T47D (cell line): Measurements from ENCODE around the gene OR2AJ1.

Experiments
- DNase-seq, 2 experiments: peaks; one replicate each; pipeline versions ENCODE4 v3.0.0 to v3.0.0-alpha.2; 2011 to 2012; ENCODE audit warnings: low read depth in 1 of 2, low spot score in 1 of 2
- JUND ChIP-seq: IDR thresholded peaks from 2 replicates; pipeline ENCODE4 v1.6.1; 2012; ENCODE audit warnings: low read depth
- in situ Hi-C: cut with HindIII; loops from 2 replicates; pipeline ENCODE4 v1.10.0; 2016; ENCODE audit warnings: low sequenced_read_pairs, low pct_unique_long_range_greater_than_20kb

Gene OR2AJ1, protein sequence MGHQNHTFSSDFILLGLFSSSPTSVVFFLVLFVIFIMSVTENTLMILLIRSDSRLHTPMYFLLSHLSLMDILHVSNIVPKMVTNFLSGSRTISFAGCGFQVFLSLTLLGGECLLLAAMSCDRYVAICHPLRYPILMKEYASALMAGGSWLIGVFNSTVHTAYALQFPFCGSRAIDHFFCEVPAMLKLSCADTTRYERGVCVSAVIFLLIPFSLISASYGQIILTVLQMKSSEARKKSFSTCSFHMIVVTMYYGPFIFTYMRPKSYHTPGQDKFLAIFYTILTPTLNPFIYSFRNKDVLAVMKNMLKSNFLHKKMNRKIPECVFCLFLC

DNA sequence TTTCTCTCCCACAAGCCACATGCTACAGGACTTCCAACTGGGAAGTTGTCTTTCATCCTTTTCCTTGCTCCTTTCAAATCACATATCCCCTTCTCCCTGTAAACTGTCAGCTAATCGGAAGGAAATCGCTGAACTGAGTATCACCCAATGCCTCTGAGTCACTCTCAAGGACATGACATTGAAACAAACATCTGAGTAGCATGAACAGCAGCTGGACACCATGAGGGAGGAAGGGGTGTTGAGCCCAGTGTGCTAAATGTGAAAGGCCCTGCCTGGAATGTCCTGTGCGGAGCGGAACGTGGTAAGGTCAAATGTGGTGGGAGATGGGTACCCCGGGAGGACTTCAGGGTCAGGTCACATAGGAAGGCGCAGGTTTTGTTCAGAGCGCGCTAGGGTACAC lies at the start of gene OR2AJ1:
OR2AJ1 (plus strand) TSS at position 22 of the 400 bp plus-strand sequence. CDS start 8,880 bp downstream, outside the sequence.
- in situ Hi-C loops, result no loop called here

DNA sequence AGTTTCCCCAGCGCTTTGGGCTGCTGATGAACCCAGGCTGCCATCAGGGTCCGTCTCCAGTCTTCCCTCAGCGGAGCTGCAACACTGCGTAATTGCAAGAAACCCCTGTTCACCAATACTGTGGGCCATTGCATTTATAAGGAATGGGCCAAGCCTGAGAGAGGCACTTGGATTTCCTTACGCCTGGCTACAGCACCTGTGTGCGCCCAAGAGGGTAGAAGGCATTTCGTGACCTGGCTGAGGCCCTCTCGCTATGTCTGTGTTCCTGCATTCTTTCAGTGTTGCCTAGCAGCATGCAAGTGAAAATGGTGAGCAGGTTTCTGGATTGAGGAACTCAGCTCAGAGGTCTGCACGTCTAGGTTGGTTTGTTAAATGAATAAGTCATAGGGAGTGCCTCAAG lies 41.3 kb upstream of the OR2AJ1 start:
- TF ChIP-seq JUND, result no peak
- in situ Hi-C loops, result no loop called here

More for the DNA sequence above, at the start of gene OR2AJ1:
- no peak for DNase-seq
- no peak for TF ChIP-seq JUND

DNA sequence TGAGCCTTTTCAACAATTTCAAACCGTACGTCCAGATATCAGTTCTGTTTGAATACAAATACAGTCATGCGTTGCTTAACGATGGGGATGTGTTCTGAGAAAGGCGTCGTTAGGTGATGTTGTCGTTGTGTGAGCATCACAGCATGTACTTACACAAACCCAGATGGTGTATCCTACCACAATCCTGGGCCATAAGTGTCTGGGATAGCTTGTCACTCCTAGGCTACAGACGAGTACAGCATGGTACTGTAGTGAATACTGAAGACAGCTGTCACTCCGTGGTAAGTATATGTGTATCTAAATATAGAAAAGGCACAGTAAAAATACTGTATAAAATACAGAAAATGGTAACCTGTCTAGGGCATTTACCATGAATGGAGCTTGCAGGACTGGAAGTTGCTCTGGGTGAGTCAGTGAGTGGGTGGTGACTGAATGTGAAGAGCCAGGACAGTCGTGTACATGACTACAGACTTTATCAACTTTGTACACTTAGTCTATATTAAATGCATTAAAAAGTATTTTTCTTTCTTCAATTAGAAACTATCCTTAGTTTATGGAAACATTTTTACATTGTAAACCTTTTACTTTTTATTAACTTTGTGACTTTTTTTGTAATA lies 39.8 kb upstream of the OR2AJ1 start:
- no peak for TF ChIP-seq JUND
- DNase-seq, result no peak
- in situ Hi-C loops, result no loop called here

More for the DNA sequence above, 41.3 kb upstream of the OR2AJ1 start:
- DNase-seq, result peak in 1 of 2 experiments; percentile 24

DNA sequence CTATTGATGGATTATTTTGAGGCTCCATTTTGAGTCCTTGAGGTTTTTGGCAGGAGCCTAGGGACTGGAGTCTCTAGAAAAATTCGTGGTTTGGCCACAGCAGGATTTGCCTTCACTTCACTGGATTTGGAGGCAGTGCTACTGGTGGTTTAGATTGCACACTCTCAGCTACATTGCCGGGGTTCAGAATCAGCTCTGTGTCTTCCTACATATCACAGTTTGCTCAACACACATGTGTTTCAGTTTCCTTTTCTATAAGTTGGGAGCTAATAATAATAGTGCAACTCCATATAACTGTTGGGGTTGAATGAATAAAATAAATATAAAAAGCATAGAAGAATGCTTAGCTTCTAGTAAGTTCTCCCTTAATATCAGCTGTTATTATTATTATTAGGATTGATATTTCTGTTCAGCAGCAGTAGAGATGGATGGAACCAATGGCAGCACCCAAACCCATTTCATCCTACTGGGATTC lies 29.5 kb upstream of the OR2AJ1 start, which contains the start of gene OR2W3:
OR2W3 (plus strand) TSS at position 425 of the 475 bp plus-strand sequence; CDS start at position 425, 0 bp downstream.
- in situ Hi-C loops, result no loop called here
- no peak for DNase-seq

DNA sequence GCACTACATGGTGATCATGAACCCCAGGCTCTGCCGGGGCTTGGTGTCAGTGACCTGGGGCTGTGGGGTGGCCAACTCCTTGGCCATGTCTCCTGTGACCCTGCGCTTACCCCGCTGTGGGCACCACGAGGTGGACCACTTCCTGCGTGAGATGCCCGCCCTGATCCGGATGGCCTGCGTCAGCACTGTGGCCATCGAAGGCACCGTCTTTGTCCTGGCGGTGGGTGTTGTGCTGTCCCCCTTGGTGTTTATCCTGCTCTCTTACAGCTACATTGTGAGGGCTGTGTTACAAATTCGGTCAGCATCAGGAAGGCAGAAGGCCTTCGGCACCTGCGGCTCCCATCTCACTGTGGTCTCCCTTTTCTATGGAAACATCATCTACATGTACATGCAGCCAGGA lies 28.7 kb upstream of the OR2AJ1 start:
- no peak for DNase-seq
- in situ Hi-C loops, result no loop called here
- TF ChIP-seq JUND, result no peak

More for the DNA sequence above, 29.5 kb upstream of the OR2AJ1 start, which contains the start of gene OR2W3:
- TF ChIP-seq JUND, result no peak

DNA sequence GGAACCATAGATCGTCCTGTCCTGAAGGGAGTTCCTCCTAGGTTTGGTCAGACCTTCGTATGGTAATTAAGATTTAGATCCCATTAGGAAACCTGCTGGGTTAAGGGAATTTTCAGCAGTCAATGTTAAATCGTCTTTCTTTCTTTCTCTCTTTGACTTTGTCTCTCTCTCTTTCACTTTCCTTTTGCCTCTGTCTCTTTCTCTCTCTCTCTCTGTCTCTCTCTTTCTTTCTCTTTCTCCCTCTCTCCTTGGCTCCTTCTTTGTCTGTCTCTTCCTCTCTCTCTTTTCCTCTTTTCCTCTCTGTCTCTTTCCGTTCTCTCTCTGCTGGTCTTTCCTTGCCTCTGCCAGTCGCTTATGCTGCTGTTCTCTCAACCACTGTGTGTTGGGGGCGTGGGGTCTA lies 20.6 kb upstream of the OR2AJ1 start:
- no peak for TF ChIP-seq JUND
- in situ Hi-C loops, result no loop called here
- DNase-seq, result no peak

DNA sequence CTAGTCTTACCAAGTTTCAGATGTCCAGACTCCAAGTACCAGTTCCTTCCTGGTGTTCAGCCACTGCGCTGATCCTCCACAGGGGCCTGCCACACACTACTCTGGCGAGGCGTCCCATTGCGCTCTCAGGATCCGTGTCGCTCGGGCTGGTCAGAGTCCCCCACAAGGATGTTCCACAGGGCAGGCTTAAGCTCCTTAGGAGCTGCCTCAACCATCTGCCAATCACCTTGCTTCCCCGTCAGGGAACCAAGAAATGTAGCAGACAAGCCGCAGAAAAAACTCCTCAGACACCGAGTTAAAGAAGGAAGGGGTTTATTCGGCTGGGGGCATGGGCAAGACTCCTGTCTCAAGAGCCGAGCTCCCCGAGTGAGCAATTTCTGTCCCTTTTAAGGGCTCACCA lies 19.5 kb upstream of the OR2AJ1 start:
- DNase-seq, result no peak
- in situ Hi-C loops, result no loop called here
- no peak for TF ChIP-seq JUND

DNA sequence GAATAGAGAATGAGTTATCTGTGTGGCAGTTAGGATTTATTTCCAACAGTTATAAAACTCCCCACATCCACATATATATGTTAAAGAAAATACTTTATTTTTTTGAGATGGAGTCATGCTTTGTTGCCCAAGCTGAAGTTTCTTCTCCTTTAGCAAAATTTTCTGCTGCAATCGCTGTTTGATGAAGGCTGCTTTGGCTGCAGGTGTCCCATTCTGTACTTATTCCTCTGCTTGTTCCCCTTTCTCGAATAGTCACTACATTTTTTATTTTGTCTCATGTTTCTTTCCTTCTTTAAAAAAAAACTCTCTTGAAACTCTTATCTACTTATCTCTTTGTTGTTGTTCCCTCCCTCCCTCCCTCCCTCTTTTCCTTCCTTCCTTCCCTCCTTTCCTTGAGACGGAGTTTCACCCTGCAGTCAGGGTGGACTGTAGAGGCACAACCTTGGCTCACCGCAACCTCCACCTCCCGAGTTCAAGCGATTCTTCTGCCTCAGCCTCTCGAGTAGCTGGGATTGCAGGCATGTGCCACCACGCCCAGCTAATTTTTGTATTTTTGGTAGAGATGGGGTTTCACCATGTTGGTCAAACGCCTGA lies 18.7 kb upstream of the OR2AJ1 start:
- TF ChIP-seq JUND, result no peak
- in situ Hi-C loops, result no loop called here
- DNase-seq, result no peak

DNA sequence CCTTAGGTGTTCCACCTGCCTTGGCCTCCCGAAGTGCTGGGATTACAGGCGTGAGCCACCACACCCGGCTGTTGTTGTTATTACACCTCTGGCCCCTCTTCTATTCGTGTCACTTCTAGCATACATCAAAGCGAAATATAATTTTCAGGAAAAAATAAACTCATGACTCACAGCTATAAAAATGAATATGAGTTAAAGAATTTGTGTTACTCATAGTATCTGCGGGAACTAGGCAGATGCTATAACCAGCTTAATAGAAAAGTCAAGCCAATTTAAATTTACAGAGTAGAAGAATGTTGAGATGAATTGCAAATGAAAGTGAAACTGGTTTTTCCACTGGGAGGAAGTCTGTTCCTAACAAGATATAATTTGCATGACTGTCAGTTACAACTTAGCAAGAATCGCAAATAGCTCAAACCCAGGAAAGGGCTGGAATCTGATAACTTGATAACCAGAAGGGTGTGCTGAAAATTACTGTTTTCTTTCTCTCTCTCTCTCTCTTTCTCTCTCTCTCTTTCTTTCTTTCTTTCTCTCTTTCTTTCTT lies 18.1 kb upstream of the OR2AJ1 start:
- in situ Hi-C loops, result no loop called here
- no peak for TF ChIP-seq JUND
- peak; percentile 30 to 43 for DNase-seq

DNA sequence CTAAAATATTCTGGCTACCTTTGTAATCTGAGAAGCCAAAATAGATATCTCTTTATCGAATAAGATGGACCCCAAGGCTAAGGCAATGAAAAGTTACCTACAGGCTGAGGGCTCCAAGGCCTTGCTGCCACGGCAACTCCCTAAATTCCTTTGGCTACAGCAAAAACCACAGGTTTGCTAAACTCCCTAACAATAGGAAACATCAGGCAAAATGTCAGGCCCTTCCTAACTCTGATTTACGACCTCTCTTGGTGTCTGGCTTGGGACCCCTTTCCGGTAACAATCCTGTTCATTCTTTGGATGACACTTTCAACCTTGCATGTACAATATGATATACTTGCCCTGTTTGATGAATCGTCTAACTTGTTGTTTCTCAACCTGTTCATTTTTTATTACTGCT lies 15.9 kb upstream of the OR2AJ1 start:
- no peak for TF ChIP-seq JUND
- in situ Hi-C loops, result no loop called here
- DNase-seq, result no peak

DNA sequence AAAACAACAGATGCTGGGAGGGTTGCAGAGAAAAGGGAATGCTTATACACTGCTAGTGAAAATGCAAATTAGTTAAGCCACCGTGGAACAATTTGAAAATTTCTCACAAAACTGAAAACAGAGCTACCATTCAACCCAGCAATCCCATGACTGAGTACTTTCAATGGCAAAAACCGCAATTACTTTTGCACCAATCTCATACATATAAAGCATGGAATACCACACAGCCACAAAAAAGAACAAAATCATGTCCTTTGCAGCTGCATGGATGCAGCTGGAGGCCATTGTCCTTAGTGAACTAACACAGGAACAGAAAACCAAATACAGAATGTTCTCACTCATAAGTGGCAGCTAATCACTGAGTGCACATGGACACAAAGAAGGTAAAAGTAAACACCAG lies 10.9 kb upstream of the OR2AJ1 start:
- in situ Hi-C loops, result no loop called here
- DNase-seq, result no peak
- TF ChIP-seq JUND, result no peak

DNA sequence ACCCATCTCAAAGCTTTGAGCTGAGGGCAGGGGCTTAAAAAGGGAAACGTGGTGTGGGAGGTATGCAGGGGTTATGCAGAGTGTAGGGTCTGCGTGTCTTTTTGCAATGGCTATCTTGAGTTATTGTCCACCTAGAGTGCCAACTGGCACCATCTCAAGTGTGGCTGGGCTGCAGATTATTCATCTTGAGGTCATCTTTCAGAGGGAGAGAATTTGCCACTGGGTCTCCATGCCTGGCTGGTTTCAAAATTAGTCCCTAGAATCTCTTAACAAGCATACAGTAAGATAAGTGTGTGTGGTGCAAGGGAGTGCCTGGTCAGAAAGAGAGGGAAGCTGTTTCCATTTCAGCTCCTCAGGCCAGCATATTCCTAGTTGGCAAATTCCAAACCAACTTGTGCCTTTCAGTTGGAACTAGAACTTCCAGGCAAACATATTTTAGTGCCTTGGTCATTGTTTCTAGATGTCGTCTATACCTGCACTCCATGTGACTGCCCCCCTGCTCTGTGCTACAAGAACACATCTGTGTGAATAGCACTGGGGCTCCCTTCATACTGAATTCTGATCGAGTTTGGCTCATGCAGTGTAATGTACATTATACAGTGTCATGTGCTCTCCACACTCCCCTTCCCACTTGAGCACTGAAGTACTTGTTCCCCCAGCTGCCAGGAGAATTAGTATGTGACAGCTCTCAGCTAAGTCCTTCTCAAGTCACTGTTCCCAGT lies 9.6 kb upstream of the OR2AJ1 start:
- in situ Hi-C loops, result no loop called here
- no peak for TF ChIP-seq JUND
- DNase-seq, result no peak

DNA sequence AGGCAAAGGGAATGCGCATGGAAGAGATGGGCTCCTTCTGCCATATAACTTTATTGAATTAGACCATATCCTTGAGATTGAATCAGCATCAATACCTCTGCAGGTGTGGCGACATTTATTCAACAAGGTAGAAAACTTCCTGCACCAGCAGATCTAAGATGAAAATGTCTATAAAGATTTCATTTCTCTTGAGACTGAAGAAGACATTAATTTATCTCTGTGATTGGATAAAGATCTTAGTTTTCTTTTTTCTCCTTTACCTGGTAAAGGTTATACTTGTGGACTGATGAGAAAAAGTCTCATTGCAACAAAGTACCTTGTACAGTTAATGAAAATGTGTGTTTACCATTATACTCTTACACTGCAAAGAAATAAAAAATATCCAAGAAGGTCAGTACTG lies 4.7 kb upstream of the OR2AJ1 start, which contains the start of gene OR2T8:
OR2T8 (plus strand) TSS at position 301 of the 400 bp plus-strand sequence. CDS start 766 bp downstream, outside the sequence.
- in situ Hi-C loops, result no loop called here
- no peak for TF ChIP-seq JUND
- no peak for DNase-seq
